RCC 7860 (cell line): ENCODE results near the gene CCND3.

Source experiments
- DNase-seq: peaks from one replicate; pipeline ENCODE4 v3.0.0-alpha.2; 2015; ENCODE audit warnings: low spot score
- FAIRE-seq: peaks from 2 replicates; lab custom pipeline; 2012; peaks lifted over from hg19 to GRCh38; lab: Jason Lieb, UNC

The CCND3 gene

GRCh38 chr6:41927253-41927652, 14.4 kb downstream of the CCND3 start:
- FAIRE-seq (no peak), DNase-seq (no peak)

GRCh38 chr6:41922154-41922553, 19.5 kb downstream of the CCND3 start:
- DNase-seq (no peak), FAIRE-seq (no peak)

- no peak for FAIRE-seq
- no peak for DNase-seq
Observed at GRCh38 chr6:41921712-41921998, 20.0 kb downstream of the CCND3 start.

- peak; percentile 91 for DNase-seq
- FAIRE-seq: peak; percentile 62
Observed at GRCh38 chr6:41920921-41921711, 20.5 kb downstream of the CCND3 start, which contains the start of the genes BYSL and MED20. Gene BYSL (plus strand): TSS chr6:41921499. CDS start chr6:41921563, 64 bp downstream. Gene MED20 (minus strand): TSS chr6:41921139. CDS start chr6:41921018, 121 bp downstream.

- DNase-seq: peak; percentile 94
- FAIRE-seq: peak; percentile 88
Observed at GRCh38 chr6:41917528-41917927, 24.1 kb downstream of the CCND3 start.

- FAIRE-seq (no peak), DNase-seq (no peak)
Observed at GRCh38 chr6:41914869-41915530, 26.6 kb downstream of the CCND3 start.

- DNase-seq (no peak), FAIRE-seq (no peak)
Observed at GRCh38 chr6:41914343-41914742, 27.3 kb downstream of the CCND3 start.

- FAIRE-seq (no peak), DNase-seq (no peak)
Observed at GRCh38 chr6:41909727-41910126, 31.9 kb downstream of the CCND3 start.

GRCh38 chr6:41901882-41902519, 39.6 kb downstream of the CCND3 start:
- no peak for FAIRE-seq
- DNase-seq: no peak

GRCh38 chr6:41900861-41901260, 40.7 kb downstream of the CCND3 start:
- DNase-seq: no peak
- FAIRE-seq: no peak

- FAIRE-seq: no peak
- no peak for DNase-seq
Observed at GRCh38 chr6:41896281-41896680, 45.3 kb downstream of the CCND3 start.

- FAIRE-seq: no peak
- peak; percentile 55 for DNase-seq
Observed at GRCh38 chr6:41895300-41896233, 46.0 kb downstream of the CCND3 start, which contains the start of gene USP49. Gene USP49 (minus strand): TSS chr6:41895375. CDS start chr6:41806983, 88,392 bp downstream.

- no peak for DNase-seq
- no peak for FAIRE-seq
Observed at GRCh38 chr6:41894366-41895299, 47.0 kb downstream of the CCND3 start.

GRCh38 chr6:41892921-41893564, 48.6 kb downstream of the CCND3 start:
- DNase-seq: no peak
- FAIRE-seq: no peak

GRCh38 chr6:41887331-41887751, 54.3 kb downstream of the CCND3 start:
- DNase-seq (no peak), FAIRE-seq (no peak)

- no peak for FAIRE-seq
- DNase-seq: no peak
Observed at GRCh38 chr6:41885930-41886329, 55.7 kb downstream of the CCND3 start.

GRCh38 chr6:41884957-41885356, 56.7 kb downstream of the CCND3 start:
- no peak for FAIRE-seq
- DNase-seq: no peak
